Measurements from ENCODE around the gene CD59.
A peak's percentile ranks its signal among the peaks of the same experiment; 100 is the strongest.

CD59 gene

DNA sequence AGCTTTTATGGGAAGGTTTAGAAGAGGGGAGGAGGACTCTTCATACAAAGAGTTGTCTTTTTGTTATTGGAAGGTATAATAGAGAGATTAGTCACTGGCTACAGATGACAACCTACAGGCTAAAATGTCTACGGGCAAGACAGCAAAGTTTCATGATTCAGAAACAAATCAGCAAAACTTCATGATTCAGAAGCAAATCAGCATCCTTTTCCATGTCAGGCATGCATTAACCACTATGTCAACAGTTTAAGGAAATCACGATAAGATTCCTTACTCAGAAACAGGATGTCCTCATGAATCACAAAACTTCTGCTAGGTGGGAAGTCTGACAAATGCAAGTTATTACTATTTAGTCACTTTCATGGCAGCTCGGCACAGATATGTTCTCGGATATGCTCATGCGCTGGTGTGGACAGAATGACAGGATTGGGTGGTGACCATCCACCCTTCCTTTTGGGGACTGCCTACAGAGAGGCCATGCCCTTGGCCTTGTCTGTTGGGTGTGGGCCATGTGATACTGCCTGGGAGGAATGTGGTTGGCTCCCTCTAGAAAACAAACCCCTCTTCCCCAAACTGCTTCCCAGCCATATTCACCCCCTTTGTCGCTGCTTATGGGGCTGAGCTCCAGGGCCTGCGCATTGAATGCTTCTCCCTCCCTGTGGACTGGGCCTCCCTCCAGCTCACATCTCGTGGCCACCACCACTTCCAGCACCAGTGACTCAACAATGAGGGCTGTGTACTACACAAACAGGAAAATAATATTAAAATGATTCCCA is 45.7 kb downstream of the CD59 start:
- DNase-seq (ENCODE audit: low read depth): no peak
- H3K4me3 ChIP-seq (ENCODE audit: low read depth, low read length): no peak overlapping the region
- TF ChIP-seq, protein P1, sequence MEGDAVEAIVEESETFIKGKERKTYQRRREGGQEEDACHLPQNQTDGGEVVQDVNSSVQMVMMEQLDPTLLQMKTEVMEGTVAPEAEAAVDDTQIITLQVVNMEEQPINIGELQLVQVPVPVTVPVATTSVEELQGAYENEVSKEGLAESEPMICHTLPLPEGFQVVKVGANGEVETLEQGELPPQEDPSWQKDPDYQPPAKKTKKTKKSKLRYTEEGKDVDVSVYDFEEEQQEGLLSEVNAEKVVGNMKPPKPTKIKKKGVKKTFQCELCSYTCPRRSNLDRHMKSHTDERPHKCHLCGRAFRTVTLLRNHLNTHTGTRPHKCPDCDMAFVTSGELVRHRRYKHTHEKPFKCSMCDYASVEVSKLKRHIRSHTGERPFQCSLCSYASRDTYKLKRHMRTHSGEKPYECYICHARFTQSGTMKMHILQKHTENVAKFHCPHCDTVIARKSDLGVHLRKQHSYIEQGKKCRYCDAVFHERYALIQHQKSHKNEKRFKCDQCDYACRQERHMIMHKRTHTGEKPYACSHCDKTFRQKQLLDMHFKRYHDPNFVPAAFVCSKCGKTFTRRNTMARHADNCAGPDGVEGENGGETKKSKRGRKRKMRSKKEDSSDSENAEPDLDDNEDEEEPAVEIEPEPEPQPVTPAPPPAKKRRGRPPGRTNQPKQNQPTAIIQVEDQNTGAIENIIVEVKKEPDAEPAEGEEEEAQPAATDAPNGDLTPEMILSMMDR (IDR thresholded peaks at IDR 0.05; ENCODE audit: insufficient read depth, low read depth, low read length, missing control alignments): no peak

DNA sequence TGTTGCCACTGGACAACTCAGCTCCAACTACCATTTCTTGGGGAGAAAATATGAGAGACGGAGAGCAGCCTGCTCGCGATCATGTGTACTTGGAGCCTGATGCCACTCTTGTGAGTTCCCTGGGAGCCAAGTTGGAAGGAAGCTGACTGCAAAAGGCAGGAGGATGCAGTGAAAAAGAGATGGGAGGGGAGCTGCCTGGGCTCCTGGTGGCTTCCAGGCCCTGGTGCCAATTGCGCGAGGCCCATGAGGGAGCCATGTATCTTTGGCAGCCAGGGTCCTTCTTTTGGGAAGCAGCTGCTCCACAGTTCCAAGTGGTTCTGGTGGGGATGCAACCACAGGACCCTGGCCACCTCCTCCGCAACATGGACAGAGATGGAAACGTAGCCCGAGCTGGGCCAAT is 46.7 kb downstream of the CD59 start:
- no peak overlapping the region for H3K4me3 ChIP-seq (ENCODE audit: low read depth, low read length)
- DNase-seq (ENCODE audit: low read depth): no peak
- TF ChIP-seq, protein P1 (IDR thresholded peaks at IDR 0.05; ENCODE audit: insufficient read depth, low read depth, low read length, missing control alignments): no peak

DNA sequence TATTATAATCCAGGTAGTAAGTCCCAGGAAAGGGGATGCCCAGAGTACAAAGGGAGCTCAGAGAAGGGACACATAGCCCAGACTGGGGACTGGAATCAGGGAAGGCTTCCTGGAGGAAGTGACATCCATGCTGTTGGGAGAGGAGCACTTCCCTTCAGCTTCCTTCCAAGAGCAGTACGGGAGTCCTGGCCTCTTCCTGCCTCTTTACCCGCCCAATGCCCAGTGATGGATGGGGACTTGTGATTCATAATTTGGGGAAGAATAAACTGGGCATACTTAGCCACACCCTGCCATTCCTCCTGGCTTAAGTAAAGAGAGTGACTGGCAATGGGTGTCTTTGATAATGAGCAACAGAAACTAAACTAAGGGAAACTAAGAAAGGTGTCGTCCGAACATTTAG is 47.1 kb downstream of the CD59 start:
- TF ChIP-seq, protein P1 (IDR thresholded peaks at IDR 0.05; ENCODE audit: insufficient read depth, low read depth, low read length, missing control alignments): no peak
- DNase-seq (ENCODE audit: low read depth): no peak
- H3K4me3 ChIP-seq (ENCODE audit: low read depth, low read length): no peak overlapping the region

DNA sequence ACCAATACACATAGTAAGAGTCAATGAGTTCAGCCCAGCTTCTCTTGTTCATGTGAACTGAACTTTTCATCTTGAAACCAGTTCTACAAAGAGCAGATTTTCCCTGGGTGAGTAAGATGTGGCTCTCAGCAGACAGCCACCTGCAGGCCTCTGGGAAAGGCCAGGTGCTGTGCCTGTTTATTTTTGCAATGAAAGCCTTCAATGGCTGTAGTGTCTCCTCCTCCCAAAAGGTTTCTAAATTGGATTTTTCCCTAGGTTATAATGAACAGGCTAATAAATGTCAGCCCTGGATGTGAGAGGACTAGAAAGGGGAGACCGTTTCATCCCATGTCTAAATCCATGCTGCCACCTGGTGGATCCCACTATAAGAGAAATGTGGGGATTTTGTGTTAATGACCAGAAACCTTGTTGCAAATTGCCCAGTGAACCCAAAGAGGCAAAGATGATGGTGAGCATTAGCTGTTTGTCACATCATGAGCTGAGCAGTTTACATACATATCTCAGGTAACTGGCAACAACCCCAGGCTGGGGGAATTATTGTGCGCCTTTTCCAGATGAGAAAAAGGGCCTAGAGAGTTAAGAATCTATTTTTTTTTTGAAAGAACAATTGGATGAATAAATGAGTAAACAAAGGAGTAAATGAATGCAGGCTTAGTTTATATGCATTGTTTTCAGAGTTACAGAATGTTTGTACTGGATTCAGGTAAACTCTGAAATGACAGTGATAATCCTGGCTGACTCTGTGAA is 48.3 kb downstream of the CD59 start:
- TF ChIP-seq, protein P1 (IDR thresholded peaks at IDR 0.05; ENCODE audit: insufficient read depth, low read depth, low read length, missing control alignments): peak; percentile 58
- DNase-seq (ENCODE audit: low read depth): peak; percentile 74
- no peak overlapping the region for H3K4me3 ChIP-seq (ENCODE audit: low read depth, low read length)

DNA sequence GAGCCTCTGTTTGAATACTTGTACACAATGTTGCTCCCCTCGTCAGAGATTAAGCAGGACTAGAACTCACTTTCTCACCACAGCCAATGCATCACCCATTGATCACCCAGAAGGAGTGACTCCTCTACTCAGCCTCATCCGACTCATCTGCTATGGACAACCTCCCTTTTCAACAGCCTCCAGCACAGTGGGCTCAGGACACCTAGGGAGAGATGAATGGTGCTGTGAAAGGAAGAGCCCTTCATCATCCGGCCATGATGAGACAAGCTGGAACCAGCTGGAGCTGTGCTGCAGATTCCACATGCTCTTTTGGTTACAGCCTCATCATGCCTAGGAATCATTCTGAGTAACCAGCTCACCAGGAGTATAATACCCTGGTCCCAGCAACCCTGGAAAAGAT is 51.1 kb downstream of the CD59 start:
- no peak for DNase-seq (ENCODE audit: low read depth)
- H3K4me3 ChIP-seq (ENCODE audit: low read depth, low read length): no peak overlapping the region
- TF ChIP-seq, protein P1 (IDR thresholded peaks at IDR 0.05; ENCODE audit: insufficient read depth, low read depth, low read length, missing control alignments): no peak

DNA sequence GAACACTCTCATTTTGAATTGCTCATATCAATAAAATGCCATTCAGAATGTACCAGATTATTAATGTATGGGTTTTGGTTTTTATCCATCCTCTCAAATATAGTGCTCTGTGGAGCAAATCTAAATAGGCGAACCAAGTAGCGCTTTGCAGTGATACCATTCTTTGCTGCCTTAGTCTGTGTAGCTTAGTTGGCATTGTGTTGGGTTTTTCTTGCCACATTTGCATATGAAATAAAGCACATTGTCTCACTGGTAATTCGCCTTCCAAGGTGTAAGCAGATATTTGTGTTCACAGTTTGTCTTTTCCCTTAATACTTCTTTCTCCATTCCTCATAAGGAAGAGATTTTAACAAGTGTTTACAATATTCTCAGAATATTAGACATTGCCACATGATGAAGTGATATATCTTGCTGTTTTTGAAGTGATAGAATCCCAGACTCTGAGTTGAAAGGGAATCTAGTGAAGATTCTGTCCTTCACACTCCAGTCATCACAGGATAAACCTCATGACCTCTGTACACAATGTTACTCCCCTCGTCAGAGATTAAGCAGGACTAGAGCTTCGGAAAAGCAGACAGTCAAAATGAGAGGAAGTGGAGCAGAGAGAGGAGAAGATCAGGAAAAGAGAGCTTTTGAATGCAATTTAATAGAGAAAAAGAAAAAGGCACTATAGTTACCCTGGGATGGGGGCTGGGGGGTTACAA is 52.1 kb downstream of the CD59 start:
- DNase-seq (ENCODE audit: low read depth): no peak
- TF ChIP-seq, protein P1 (IDR thresholded peaks at IDR 0.05; ENCODE audit: insufficient read depth, low read depth, low read length, missing control alignments): no peak
- H3K4me3 ChIP-seq (ENCODE audit: low read depth, low read length): no peak overlapping the region

Measured in GM12865 (cell line).